Fibroblast of skin of left quadriceps (primary cell): ENCODE data around the gene IGFBP4.

Experiments used
- DNase-seq, 2 experiments: peaks; one replicate each; pipeline ENCODE4 v3.0.0-alpha.2; 2013; ENCODE audit warnings: low read depth in 2 of 2

The IGFBP4 gene

GRCh38 chr17:40471846-40472732 is 28.8 kb downstream of the IGFBP4 start:
- no peak for DNase-seq

GRCh38 chr17:40472733-40473452 is 29.6 kb downstream of the IGFBP4 start:
- DNase-seq = no peak

GRCh38 chr17:40473573-40474365 is 30.5 kb downstream of the IGFBP4 start:
- no peak for DNase-seq

GRCh38 chr17:40474419-40475002 is 31.3 kb downstream of the IGFBP4 start:
- no peak for DNase-seq

- no peak for DNase-seq
These were observed 32.1 kb downstream of the IGFBP4 start for GRCh38 chr17:40475234-40475908.

GRCh38 chr17:40477796-40478195 is 34.5 kb downstream of the IGFBP4 start:
- DNase-seq = no peak

- DNase-seq = no peak
These were observed 35.2 kb downstream of the IGFBP4 start for GRCh38 chr17:40478486-40478885.

GRCh38 chr17:40479754-40480480 is 36.7 kb downstream of the IGFBP4 start:
- DNase-seq = no peak

- DNase-seq = no peak
These were observed 37.3 kb downstream of the IGFBP4 start for GRCh38 chr17:40480501-40481003.

GRCh38 chr17:40481106-40481505 is 37.9 kb downstream of the IGFBP4 start:
- DNase-seq = no peak

- no peak for DNase-seq
These were observed 39.5 kb downstream of the IGFBP4 start for GRCh38 chr17:40482722-40483121.

- DNase-seq = no peak
These were observed 40.4 kb downstream of the IGFBP4 start for GRCh38 chr17:40483679-40484078.

- no peak for DNase-seq
These were observed 41.2 kb downstream of the IGFBP4 start for GRCh38 chr17:40484285-40484972.

- no peak for DNase-seq
These were observed 41.8 kb downstream of the IGFBP4 start for GRCh38 chr17:40484973-40485530.

- peak; percentile 98 for DNase-seq
These were observed 42.7 kb downstream of the IGFBP4 start for GRCh38 chr17:40485851-40486521.

GRCh38 chr17:40486522-40487370 is 43.5 kb downstream of the IGFBP4 start:
- peak; percentile 86 to 87 for DNase-seq

- DNase-seq = no peak
These were observed 44.2 kb downstream of the IGFBP4 start for GRCh38 chr17:40487371-40488020.
